Measurements from ENCODE around the gene MYH13.

GRCh38 chr17:10276436-10276835, 96.4 kb downstream of the MYH13 start:
- TF ChIP-seq CTCF (IDR thresholded peaks at IDR 0.05): no peak
- TF ChIP-seq POLR2A (IDR thresholded peaks at IDR 0.05; ENCODE audit: low read depth): no peak
- no peak for TF ChIP-seq EP300 (IDR thresholded peaks at IDR 0.05)
